ENCODE results near the gene RFC4. TPM values are rescaled to one million over a fixed set of nuclear protein-coding genes. Genes with fewer than 3 reads are reported as not detected.
A peak's percentile ranks its signal among the peaks of the same experiment; 100 is the strongest.

The RFC4 gene
- total and polyA plus RNA-seq, 2 of the 13 experiments (the other 11 are each of a cell fraction or from before 2014, with no cell fraction given) = 18.5 to 103 TPM

DNA sequence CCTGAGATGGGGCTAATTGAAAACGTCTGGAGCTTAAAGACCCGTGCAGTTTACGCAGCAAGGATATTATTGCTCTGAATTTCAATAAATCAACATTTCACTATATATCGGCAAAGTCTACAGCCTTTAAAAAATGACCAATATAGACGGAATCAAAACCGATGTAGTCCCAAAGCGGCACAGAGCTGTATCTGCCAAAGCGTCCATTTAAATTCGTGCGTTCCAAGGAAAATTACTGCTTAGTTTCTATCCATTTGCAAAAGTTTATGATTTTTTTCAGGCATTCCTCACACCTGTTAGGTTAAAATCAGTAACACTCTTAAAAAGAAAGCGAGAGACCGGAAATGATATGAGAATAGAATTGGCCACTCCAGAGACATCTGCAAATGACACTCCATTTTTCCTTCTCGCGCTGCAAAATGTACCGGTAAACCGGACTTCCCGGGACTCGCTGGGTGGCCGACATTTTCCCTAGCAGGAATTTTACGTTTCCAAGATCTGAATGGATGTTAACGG lies 23.7 kb downstream of the RFC4 start:
- ATAC-seq (peak; percentile 8; the same call in 2 of the 3 replicates), DNase-seq (ENCODE audit: low spot score) (peak; percentile 30), FAIRE-seq (no peak)
- Histone ChIP-seq H2AFZ (ENCODE audit: low read length) (no peak overlapping the region), H3K4me3 (replicated peaks in 1 of 3; ENCODE audit: insufficient read depth in 1 of 3, low read depth in 2 of 3, low read length in 3 of 3) (peak overlapping the region; percentile 91 to 98 (median 95)), H4K20me1 (ENCODE audit: insufficient read depth, low read length) (peaks cover 42% of the 10 kb centered on the region), H3K9ac (ENCODE audit: insufficient read depth, low read depth, low read length) (peak overlapping the region; percentile 100), H3K27ac (ENCODE audit: extremely low read length, insufficient read depth, low read length) (peak overlapping the region; percentile 99), H3K9me3 (ENCODE audit: low read length) (no peaks in the 10 kb centered on the region), H3K36me3 (replicated peaks in 1 of 2; ENCODE audit: control insufficient read depth in 1 of 2, insufficient read depth in 2 of 2, low read length in 2 of 2) (peaks cover 6 to 35% of the 10 kb centered on the region in 2 experiments), H3K4me2 (ENCODE audit: low read depth, low read length) (peak overlapping the region; percentile 82), H3K27me3 (ENCODE audit: control insufficient read depth in 1 of 2, insufficient read depth in 2 of 2, low read length in 2 of 2) (no peaks in the 10 kb centered on the region; a peak in 1 of 5 replicates), H3K4me1 (ENCODE audit: insufficient read depth, low read length) (peaks cover 49% of the 10 kb centered on the region), H3K79me2 (ENCODE audit: insufficient read depth, low read length) (peaks cover 35% of the 10 kb centered on the region)
- TSS peak; percentile 96 for BruUV-seq (replicated peaks)
- whole genome bisulfite sequencing (ENCODE audit: low lambda C conversion rate) = 2% methylated on average over 21 of the region's 21 CpGs
- ChIA-PET POLR2A (interaction anchor here (0.7 to 3.6 kb wide), 28 partner anchors 13 to 259 kb away, joined by 3 to 26 read pairs (median 7); partner anchors contain the start of genes DNAJB11 and KNG1), CTCF (ENCODE audit: low intra/inter-chr PET ratio, low total read pairs) (no interaction called here)
- TF ChIP-seq, protein P1, sequence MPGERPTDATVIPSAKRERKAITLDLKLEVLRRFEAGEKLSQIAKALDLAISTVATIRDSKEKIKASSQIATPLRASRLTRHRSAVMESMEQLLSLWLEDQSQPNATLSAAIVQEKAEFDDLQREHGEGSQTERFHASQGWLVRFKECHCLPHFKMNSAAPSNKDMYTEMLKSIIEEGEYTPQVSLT (CRISPR knock-in tag; IDR thresholded peaks at IDR 0.05; ENCODE audit: borderline replicate concordance, low read depth) = 0 out of 2 replicates have a peak, but pooled peaks have one; percentile 0
- TF ChIP-seq RARG (CRISPR knock-in tag; IDR thresholded peaks at IDR 0.05; ENCODE audit: low read depth) (0 out of 2 replicates have a peak, but pooled peaks have one; percentile 8), RXRA (CRISPR knock-in tag; IDR thresholded peaks at IDR 0.05) (no peak), TOE1 (CRISPR knock-in tag; IDR thresholded peaks at IDR 0.05) (0 out of 2 replicates have a peak, but pooled peaks have one; percentile 15)
- in situ Hi-C loops (cut with HindIII; ENCODE audit: extremely low pct_ligation_motif_present, low pct_unique_long_range_greater_than_20kb) = no loop called here
- intact Hi-C loops (cut with micrococcal nuclease; ENCODE audit: unreplicated experiment) = no loop called here

DNA sequence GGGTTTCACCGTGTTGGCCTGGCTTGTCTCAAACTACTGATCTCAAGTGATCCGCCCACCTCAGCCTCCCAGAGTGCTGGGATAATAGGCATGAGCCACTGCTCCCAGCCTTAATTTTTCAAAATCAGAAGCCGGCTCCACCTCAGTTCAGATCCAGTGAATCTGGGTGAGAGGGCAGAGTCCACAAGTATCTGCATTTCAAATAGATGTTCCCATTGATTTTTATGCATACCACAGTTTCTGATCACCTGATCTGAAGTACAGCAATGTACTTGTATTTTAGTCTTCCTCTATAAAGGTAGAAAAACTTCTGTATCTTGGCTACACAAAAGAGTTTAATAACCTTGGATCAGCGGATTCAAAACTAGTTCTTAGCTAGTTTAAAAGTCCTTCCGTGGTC lies 27.1 kb downstream of the RFC4 start:
- Histone ChIP-seq H3K4me3 (replicated peaks in 1 of 3; ENCODE audit: insufficient read depth in 1 of 3, low read depth in 2 of 3, low read length in 3 of 3) (no peak overlapping the region), H3K9ac (ENCODE audit: insufficient read depth, low read depth, low read length) (no peak overlapping the region), H4K20me1 (ENCODE audit: insufficient read depth, low read length) (peaks cover 8% of the 10 kb centered on the region), H3K9me3 (ENCODE audit: low read length) (no peaks in the 10 kb centered on the region), H3K79me2 (ENCODE audit: insufficient read depth, low read length) (peaks cover 10% of the 10 kb centered on the region), H3K4me2 (ENCODE audit: low read depth, low read length) (no peak overlapping the region), H2AFZ (ENCODE audit: low read length) (no peak overlapping the region), H3K4me1 (ENCODE audit: insufficient read depth, low read length) (peaks cover 28% of the 10 kb centered on the region), H3K27ac (ENCODE audit: extremely low read length, insufficient read depth, low read length) (no peak overlapping the region), H3K36me3 (replicated peaks in 1 of 2; ENCODE audit: control insufficient read depth in 1 of 2, insufficient read depth in 2 of 2, low read length in 2 of 2) (peaks cover 0 to 1% of the 10 kb centered on the region in 2 experiments; a peak in 2 of 5 replicates), H3K27me3 (ENCODE audit: control insufficient read depth in 1 of 2, insufficient read depth in 2 of 2, low read length in 2 of 2) (no peaks in the 10 kb centered on the region; a peak in 2 of 5 replicates)
- intact Hi-C loops (cut with micrococcal nuclease; ENCODE audit: unreplicated experiment) = no loop called here
- TF ChIP-seq ZNF253 (CRISPR knock-in tag; IDR thresholded peaks at IDR 0.05; ENCODE audit: borderline replicate concordance) (no peak), PPARG (CRISPR knock-in tag; conservative IDR thresholded peaks at IDR 0.05) (0 out of 2 replicates have a peak, but pooled peaks have one; percentile 29), HNF4A (CRISPR knock-in tag; IDR thresholded peaks at IDR 0.05) (peak; percentile 43), ZNF841 (CRISPR knock-in tag; IDR thresholded peaks at IDR 0.05; ENCODE audit: borderline replicate concordance) (no peak), ZNF629 (CRISPR knock-in tag; conservative IDR thresholded peaks at IDR 0.05) (peak; percentile 57), NCOA1 (CRISPR knock-in tag; IDR thresholded peaks at IDR 0.05) (no peak)
- DNase-seq (ENCODE audit: low spot score) (no peak), FAIRE-seq (no peak), ATAC-seq (no peak)
- no TSS peak for BruUV-seq (replicated peaks)
- ChIA-PET POLR2A (no interaction called here), CTCF (ENCODE audit: low intra/inter-chr PET ratio, low total read pairs) (no interaction called here)
- 69% methylated on average over 5 of the region's 5 CpGs for WGBS (ENCODE audit: low lambda C conversion rate)
- in situ Hi-C loops (cut with HindIII; ENCODE audit: extremely low pct_ligation_motif_present, low pct_unique_long_range_greater_than_20kb) = no loop called here

Measured in HepG2 (cell line).